PC-9 (cell line): ENCODE results near the gene ELK4. TPM values are rescaled to one million over a fixed set of nuclear protein-coding genes. Genes with fewer than 3 reads are reported as not detected.
A peak's percentile ranks its signal among the peaks of the same experiment; 100 is the strongest.

Experiments
- Bru-seq: library from RNA; stranded (reverse); fragments of 400-500 nt; gene quantifications from one replicate; lab custom pipeline; 2021; lab: Mats Ljungman, UMichigan
- BruChase-seq, 2 experiments: library from RNA; stranded (reverse); fragments of 400-500 nt; gene quantifications; one replicate each; lab custom pipeline; 2021; lab: Mats Ljungman, UMichigan
- BruUV-seq: library from RNA; stranded (reverse); fragments of 400-500 nt; replicated peaks from 2 replicates; lab custom pipeline; 2021; lab: Mats Ljungman, UMichigan
- CTCF ChIA-PET: fragments of 300-600 bp; sonication (Branson Sonifier 250); formaldehyde crosslinking; loops from one replicate; lab custom pipeline; 2022; ENCODE audit warnings: antibody characterized with exemption; lab: Charles Lee
- POLR2A ChIA-PET: fragments of 300-600 bp; sonication (Branson Sonifier 250); formaldehyde crosslinking; loops from one replicate; lab custom pipeline; 2022; ENCODE audit warnings: antibody characterized with exemption; ENCODE audit not compliant: unreplicated experiment; lab: Charles Lee
- DNase-seq, 2 experiments: peaks; one replicate each; pipeline versions ENCODE4 v3.0.0 to v3.0.0-alpha.2; 2015 to 2022; ENCODE audit warnings: mixed read lengths in 1 of 2
- H2AFZ ChIP-seq: fragments of 200-600 bp; sonication (generic); 2 replicates; pipeline ENCODE4 v1.8.1; 2017; ENCODE audit warnings: antibody characterized with exemption
- H3F3A ChIP-seq: fragments of 200-600 bp; sonication (generic); 2 replicates; pipeline ENCODE4 v1.8.1; 2017; ENCODE audit warnings: antibody characterized with exemption, mild to moderate bottlenecking, low read depth; ENCODE audit not compliant: insufficient read depth
- H3K27ac ChIP-seq: fragments of 200-600 bp; sonication (generic); 2 replicates; pipeline ENCODE4 v1.6.1; 2016; ENCODE audit warnings: mixed run types
- H3K27me3 ChIP-seq: fragments of 200-600 bp; sonication (generic); 2 replicates; pipeline ENCODE4 v1.6.1; 2016; ENCODE audit warnings: low read depth, mixed run types; ENCODE audit not compliant: insufficient read depth
- H3K36me3 ChIP-seq: fragments of 200-600 bp; sonication (generic); 2 replicates; pipeline ENCODE4 v1.6.1; 2016; ENCODE audit warnings: low read depth, mixed run types
- H3K4me1 ChIP-seq: fragments of 200-600 bp; sonication (generic); replicated peaks from 2 replicates; pipeline ENCODE4 v1.6.1; 2016; ENCODE audit warnings: mixed run types; ENCODE audit not compliant: insufficient read depth
- H3K4me2 ChIP-seq: fragments of 200-600 bp; sonication (generic); 2 replicates; pipeline ENCODE4 v1.6.1; 2017; ENCODE audit warnings: mixed run types
- H3K4me3 ChIP-seq: fragments of 200-600 bp; sonication (generic); 2 replicates; pipeline ENCODE4 v1.6.1; 2016; ENCODE audit warnings: mixed run types
- H3K79me2 ChIP-seq: fragments of 200-600 bp; sonication (generic); 2 replicates; pipeline ENCODE4 v1.6.1; 2017; ENCODE audit warnings: low read depth, mixed run types
- H3K9me2 ChIP-seq: fragments of 200-600 bp; sonication (generic); 2 replicates; pipeline ENCODE4 v1.8.1; 2017; ENCODE audit warnings: mild to moderate bottlenecking; ENCODE audit not compliant: insufficient read depth
- H3K9me3 ChIP-seq: fragments of 200-600 bp; sonication (generic); 2 replicates; pipeline ENCODE4 v1.8.1; 2016; ENCODE audit warnings: low read depth; ENCODE audit not compliant: insufficient read depth
- H4K20me1 ChIP-seq: fragments of 200-600 bp; sonication (generic); 2 replicates; pipeline ENCODE4 v1.8.1; 2017; ENCODE audit not compliant: insufficient read depth
- EZH2 ChIP-seq: fragments of 200-600 bp; sonication (generic); IDR thresholded peaks from 2 replicates; pipeline ENCODE4 v1.8.0; 2017; ENCODE audit warnings: antibody characterized with exemption, low read depth
- intact Hi-C: fragments of 100-400 bp; cut with micrococcal nuclease; formaldehyde crosslinking; loops from one replicate; pipeline ENCODE4 v1.10.0; 2022; ENCODE audit not compliant: unreplicated experiment
- long read RNA-seq: library from polyadenylated mRNA; stranded (forward); transcript quantifications from one replicate; pipeline ENCODE4 v2.0.0, GENCODE V29; 2022
- total RNA-seq: library from RNA; stranded (reverse); gene quantifications from 2 replicates; pipeline ENCODE4 v1.2.3, GENCODE V29; 2021
- TF ChIP-seq, protein P1 (sequence below): fragments of 200-600 bp; sonication (generic); conservative IDR thresholded peaks from 2 replicates; pipeline ENCODE4 v1.6.1; 2017; ENCODE audit warnings: mixed run types, antibody characterized with exemption, mild to moderate bottlenecking, moderate library complexity

The ELK4 gene, protein sequence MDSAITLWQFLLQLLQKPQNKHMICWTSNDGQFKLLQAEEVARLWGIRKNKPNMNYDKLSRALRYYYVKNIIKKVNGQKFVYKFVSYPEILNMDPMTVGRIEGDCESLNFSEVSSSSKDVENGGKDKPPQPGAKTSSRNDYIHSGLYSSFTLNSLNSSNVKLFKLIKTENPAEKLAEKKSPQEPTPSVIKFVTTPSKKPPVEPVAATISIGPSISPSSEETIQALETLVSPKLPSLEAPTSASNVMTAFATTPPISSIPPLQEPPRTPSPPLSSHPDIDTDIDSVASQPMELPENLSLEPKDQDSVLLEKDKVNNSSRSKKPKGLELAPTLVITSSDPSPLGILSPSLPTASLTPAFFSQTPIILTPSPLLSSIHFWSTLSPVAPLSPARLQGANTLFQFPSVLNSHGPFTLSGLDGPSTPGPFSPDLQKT
- total RNA-seq (40.3 and 48.1 TPM in 2 replicates), Bru-seq, nascent RNA (percentile 92 among the genes with signal in this experiment), BruChase-seq, experiment 1, labeled RNA remaining after a 2-hour chase (percentile 97 among the genes with signal in this experiment), BruChase-seq, experiment 2, labeled RNA remaining after a 6-hour chase (percentile 97 among the genes with signal in this experiment)
- long read RNA-seq, full-length matches to known transcripts = 1 of 2 reads
- long read RNA-seq, partial matches to known transcripts = 0 of 2 reads
- long read RNA-seq, other reads (novel, unspliced or antisense) = 1 of 2 reads

DNA sequence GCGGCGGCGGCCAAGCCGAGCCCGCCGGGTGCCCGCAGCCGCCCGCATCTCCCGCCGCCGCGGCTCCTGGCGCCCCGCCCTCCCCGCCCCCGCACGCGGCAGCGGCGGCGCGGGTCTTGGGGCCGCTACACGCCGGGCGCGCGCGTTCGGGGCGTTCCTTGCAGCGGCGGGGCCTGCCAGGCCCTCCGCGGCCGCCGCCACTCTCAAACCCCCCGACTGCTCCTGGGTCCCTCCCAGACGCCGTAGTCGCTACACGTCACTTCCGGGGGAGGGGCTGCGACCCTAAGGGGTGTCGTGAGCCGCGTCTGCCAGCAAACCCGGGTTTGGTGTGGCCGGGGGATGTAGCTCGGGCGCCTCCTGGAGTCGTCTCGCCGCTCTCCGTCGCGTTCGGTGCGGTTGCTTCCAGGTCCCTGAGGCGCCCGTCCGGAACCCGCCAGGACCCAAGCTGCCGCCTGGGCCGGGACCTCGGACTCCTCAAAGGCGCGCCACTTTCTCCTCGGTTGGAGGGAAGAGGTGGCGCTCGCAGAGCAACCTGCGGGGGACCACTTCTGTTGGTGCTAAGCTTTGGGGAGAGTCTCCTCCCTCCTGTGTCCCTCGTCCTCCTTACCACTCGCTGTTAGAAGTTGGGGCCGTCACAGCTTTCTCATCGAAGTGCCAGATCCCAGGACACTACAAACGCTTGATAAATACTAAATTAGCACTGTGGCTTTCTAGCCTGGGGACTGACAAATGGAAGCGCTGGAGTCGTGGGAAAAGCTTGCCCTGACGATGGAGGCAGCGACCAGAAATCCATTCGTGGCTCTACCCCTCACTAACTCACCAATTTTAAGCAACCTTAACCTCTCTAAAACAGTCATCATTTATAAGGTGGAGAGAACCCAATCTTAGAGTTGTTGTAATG is at the start of gene ELK4:
Gene ELK4, minus strand, starts transcription at position 244 of the 901 bp plus-strand sequence. CDS start 8,129 bp downstream, outside the sequence.
- peaks cover 39% of the 10 kb centered on the region for H3K79me2 ChIP-seq
- peaks cover 19% of the 10 kb centered on the region for H4K20me1 ChIP-seq
- no peaks in the 10 kb centered on the region for H3K27me3 ChIP-seq
- intact Hi-C loops = loop anchor here (1.0 kb wide), 1 partner anchor 40 kb away; no protein-coding TSS in a partner anchor
- DNase-seq = peak; percentile 90 to 98
- H3K36me3 ChIP-seq = peaks cover 5% of the 10 kb centered on the region; the same call in 1 of the 2 replicates
- H3K4me3 ChIP-seq = peak within 1 kb of the TSS; percentile 92
- no peaks in the 10 kb centered on the region for H3K9me3 ChIP-seq
- TF ChIP-seq, protein P1, sequence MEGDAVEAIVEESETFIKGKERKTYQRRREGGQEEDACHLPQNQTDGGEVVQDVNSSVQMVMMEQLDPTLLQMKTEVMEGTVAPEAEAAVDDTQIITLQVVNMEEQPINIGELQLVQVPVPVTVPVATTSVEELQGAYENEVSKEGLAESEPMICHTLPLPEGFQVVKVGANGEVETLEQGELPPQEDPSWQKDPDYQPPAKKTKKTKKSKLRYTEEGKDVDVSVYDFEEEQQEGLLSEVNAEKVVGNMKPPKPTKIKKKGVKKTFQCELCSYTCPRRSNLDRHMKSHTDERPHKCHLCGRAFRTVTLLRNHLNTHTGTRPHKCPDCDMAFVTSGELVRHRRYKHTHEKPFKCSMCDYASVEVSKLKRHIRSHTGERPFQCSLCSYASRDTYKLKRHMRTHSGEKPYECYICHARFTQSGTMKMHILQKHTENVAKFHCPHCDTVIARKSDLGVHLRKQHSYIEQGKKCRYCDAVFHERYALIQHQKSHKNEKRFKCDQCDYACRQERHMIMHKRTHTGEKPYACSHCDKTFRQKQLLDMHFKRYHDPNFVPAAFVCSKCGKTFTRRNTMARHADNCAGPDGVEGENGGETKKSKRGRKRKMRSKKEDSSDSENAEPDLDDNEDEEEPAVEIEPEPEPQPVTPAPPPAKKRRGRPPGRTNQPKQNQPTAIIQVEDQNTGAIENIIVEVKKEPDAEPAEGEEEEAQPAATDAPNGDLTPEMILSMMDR = peak; percentile 63
- no peak for TF ChIP-seq EZH2
- H3F3A ChIP-seq = peaks cover 45% of the 10 kb centered on the region
- ChIA-PET POLR2A (interaction anchor here (0.6 to 1.0 kb wide), 11 partner anchors 17 to 139 kb away, joined by 3 to 11 read pairs (median 5); partner anchors contain the start of gene CDK18), CTCF (interaction anchor here (0.6 to 1.1 kb wide), 7 partner anchors 23 to 245 kb away, joined by 3 to 14 read pairs (median 3); no protein-coding TSS in a partner anchor)
- H3K4me2 ChIP-seq = peak within 1 kb of the TSS; percentile 93
- H3K9me2 ChIP-seq = no peaks in the 10 kb centered on the region
- peaks cover 22% of the 10 kb centered on the region for H3K4me1 ChIP-seq
- TSS peak; percentile 88 for BruUV-seq
- peak within 1 kb of the TSS; percentile 81 for H2AFZ ChIP-seq
- peak within 1 kb of the TSS; percentile 84 for H3K27ac ChIP-seq

DNA sequence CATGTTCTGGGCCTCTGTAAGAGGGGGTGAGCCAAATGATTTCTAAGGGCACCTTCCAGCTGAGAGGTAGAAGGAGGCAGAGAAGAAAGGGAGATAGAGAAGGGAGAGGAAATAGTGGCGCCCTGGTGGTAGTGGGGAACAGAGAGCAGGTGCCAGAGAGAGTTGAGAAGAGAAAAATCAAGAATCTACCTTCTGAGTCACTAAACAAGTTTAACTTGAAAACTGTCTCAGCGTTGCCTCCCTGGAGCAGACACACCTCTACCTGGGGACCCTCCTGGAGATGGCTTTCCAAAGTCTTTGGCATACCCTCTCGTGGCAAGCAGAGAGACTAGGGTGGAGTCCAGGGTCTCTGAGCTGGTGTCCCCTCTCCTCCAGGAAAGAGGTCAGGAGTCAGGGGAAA is 49.6 kb upstream of the ELK4 start:
- ChIA-PET POLR2A (no interaction called here), CTCF (no interaction called here)
- intact Hi-C loops = no loop called here
- H2AFZ ChIP-seq = no peak overlapping the region
- H3K4me2 ChIP-seq = peak overlapping the region; percentile 79
- no peaks in the 10 kb centered on the region for H3K27me3 ChIP-seq
- peak overlapping the region; percentile 63 for H3K4me3 ChIP-seq
- H3K36me3 ChIP-seq = no peaks in the 10 kb centered on the region
- H3K27ac ChIP-seq = peak overlapping the region; percentile 45
- H3K9me2 ChIP-seq = no peaks in the 10 kb centered on the region
- TF ChIP-seq, protein P1 = no peak
- TF ChIP-seq EZH2 = no peak
- peaks cover 12% of the 10 kb centered on the region for H3F3A ChIP-seq
- BruUV-seq = no TSS peak
- no peaks in the 10 kb centered on the region; the same call in 1 of the 2 replicates for H4K20me1 ChIP-seq
- H3K9me3 ChIP-seq = no peaks in the 10 kb centered on the region
- peaks cover 37% of the 10 kb centered on the region for H3K4me1 ChIP-seq
- H3K79me2 ChIP-seq = peaks cover 36% of the 10 kb centered on the region
- peak in 1 of 2 experiments; percentile 82 for DNase-seq
